Stimulated activated CD4-positive, alpha-beta T cell treated with anti-CD3 and anti-CD28 coated beads, Interleukin-15, amount 100 ng/mL, for 24 hours (primary cell): ENCODE results near the gene DGKZ.
A peak's percentile ranks its signal among the peaks of the same experiment; 100 is the strongest.

Experiments used
- DNase-seq: peaks from one replicate; pipeline ENCODE4 v3.0.0-alpha.2; 2020

DGKZ gene

GRCh38 chr11:46345881-46346484, 1.3 kb upstream of the DGKZ start:
- peak; percentile 52 for DNase-seq

- DNase-seq, result peak; percentile 50
These were observed 511 bp downstream of the DGKZ start for GRCh38 chr11:46347637-46348311.

- peak; percentile 73 for DNase-seq
These were observed 1.5 kb downstream of the DGKZ start for GRCh38 chr11:46348566-46349401.

- no peak for DNase-seq
These were observed 3.4 kb downstream of the DGKZ start for GRCh38 chr11:46350695-46351094.

GRCh38 chr11:46351148-46351547, 3.9 kb downstream of the DGKZ start:
- no peak for DNase-seq

GRCh38 chr11:46351606-46352005, 4.3 kb downstream of the DGKZ start:
- DNase-seq, result no peak

GRCh38 chr11:46352063-46352841, 5.0 kb downstream of the DGKZ start:
- peak; percentile 80 for DNase-seq

GRCh38 chr11:46353698-46354097, 6.4 kb downstream of the DGKZ start:
- DNase-seq, result peak; percentile 81

- no peak for DNase-seq
These were observed 9.7 kb downstream of the DGKZ start for GRCh38 chr11:46356924-46357482.

- no peak for DNase-seq
These were observed 10.2 kb downstream of the DGKZ start for GRCh38 chr11:46357483-46357936.

GRCh38 chr11:46359953-46360352, 12.7 kb downstream of the DGKZ start:
- DNase-seq, result no peak

GRCh38 chr11:46360878-46361277, 13.6 kb downstream of the DGKZ start:
- DNase-seq, result no peak

- peak; percentile 79 for DNase-seq
These were observed 14.3 kb downstream of the DGKZ start for GRCh38 chr11:46361283-46362155.

GRCh38 chr11:46362156-46363030, 15.1 kb downstream of the DGKZ start:
- no peak for DNase-seq

- DNase-seq, result no peak
These were observed 15.8 kb downstream of the DGKZ start for GRCh38 chr11:46363031-46363407.

GRCh38 chr11:46363455-46364005, 16.3 kb downstream of the DGKZ start:
- no peak for DNase-seq

- DNase-seq, result no peak
These were observed 16.8 kb downstream of the DGKZ start for GRCh38 chr11:46364056-46364455.

- DNase-seq, result no peak
These were observed 17.5 kb downstream of the DGKZ start for GRCh38 chr11:46364791-46365190.

- no peak for DNase-seq
These were observed 19.0 kb downstream of the DGKZ start for GRCh38 chr11:46366260-46366659.

- DNase-seq, result no peak
These were observed 19.4 kb downstream of the DGKZ start for GRCh38 chr11:46366661-46367161.
